Muscle of leg (tissue), 11 donors: ENCODE measurements around the gene KCNA10. TPM values are rescaled to one million over a fixed set of nuclear protein-coding genes. Genes with fewer than 3 reads are reported as not detected.

Experiments
- DNase-seq: peaks from one replicate; pipeline ENCODE4 v3.0.0; 2013
- H3K27ac ChIP-seq: one replicate; pipeline ENCODE4 v1.5.1; 2013; ENCODE audit warnings: mild to moderate bottlenecking, low read length, control low read depth
- H3K27me3 ChIP-seq: one replicate; pipeline ENCODE4 v1.6.1; 2013; ENCODE audit warnings: low read length; ENCODE audit not compliant: control insufficient read depth, insufficient read depth
- H3K36me3 ChIP-seq: one replicate; pipeline ENCODE4 v1.6.1; 2013; ENCODE audit warnings: low read length; ENCODE audit not compliant: control insufficient read depth, insufficient read depth
- H3K4me1 ChIP-seq: one replicate; pipeline ENCODE4 v1.6.1; 2013; ENCODE audit warnings: low read length; ENCODE audit not compliant: control insufficient read depth, insufficient read depth
- H3K4me3 ChIP-seq: one replicate; pipeline ENCODE4 v1.5.1; 2013; ENCODE audit warnings: low read length, control low read depth
- H3K9me3 ChIP-seq: replicated peaks from 2 replicates; pipeline ENCODE4 v1.6.1; 2013; ENCODE audit warnings: low read depth, low read length; ENCODE audit not compliant: control insufficient read depth
- WGBS: methylation state at CpG from one replicate; pipeline ENCODE4 v1.1.5; 2013; ENCODE audit warnings: missing lambda C conversion rate; ENCODE audit not compliant: insufficient coverage; 5-methylcytosine and 5-hydroxymethylcytosine counted together
- polyA plus RNA-seq, 8 donors: library from polyadenylated mRNA; unstranded; fragments of 120-200 nt; gene quantifications; one replicate each; pipeline versions ENCODE4 v1.2.1 to v1.2.3, GENCODE V29; 2013; ENCODE audit warnings: inconsistent platforms in 1 of 8, low replicate concordance in 1 of 8; ENCODE audit not compliant: insufficient read length in 8 of 8, insufficient read depth in 1 of 8
- total RNA-seq: library from RNA; stranded (reverse); fragments of 120-200 nt; gene quantifications from one replicate; pipeline ENCODE4 v1.2.4, GENCODE V29; 2013

KCNA10 gene
- total and polyA plus RNA-seq, 9 donors: 0.09 to 0.75 (median 0.56) TPM

GRCh38 chr1:110474444-110474843, 44.5 kb downstream of the KCNA10 start:
- H3K36me3 ChIP-seq: no peaks in the 10 kb centered on the region
- no CpG with 5 or more reads among the region's 6 CpGs for WGBS
- no peak for DNase-seq

GRCh38 chr1:110472546-110472945, 46.4 kb downstream of the KCNA10 start:
- WGBS: 71% methylated on average over 9 of the region's 10 CpGs
- Histone ChIP-seq H3K27me3 (no peaks in the 10 kb centered on the region), H3K36me3 (no peaks in the 10 kb centered on the region), H3K9me3 (no peaks in the 10 kb centered on the region), H3K27ac (no peak overlapping the region), H3K4me3 (no peak overlapping the region), H3K4me1 (no peaks in the 10 kb centered on the region)
- no peak for DNase-seq

More at GRCh38 chr1:110474444-110474843, 44.5 kb downstream of the KCNA10 start:
- Histone ChIP-seq H3K27me3 (no peaks in the 10 kb centered on the region), H3K4me3 (no peak overlapping the region), H3K4me1 (no peaks in the 10 kb centered on the region), H3K27ac (no peak overlapping the region), H3K9me3 (no peaks in the 10 kb centered on the region)

DNA sequence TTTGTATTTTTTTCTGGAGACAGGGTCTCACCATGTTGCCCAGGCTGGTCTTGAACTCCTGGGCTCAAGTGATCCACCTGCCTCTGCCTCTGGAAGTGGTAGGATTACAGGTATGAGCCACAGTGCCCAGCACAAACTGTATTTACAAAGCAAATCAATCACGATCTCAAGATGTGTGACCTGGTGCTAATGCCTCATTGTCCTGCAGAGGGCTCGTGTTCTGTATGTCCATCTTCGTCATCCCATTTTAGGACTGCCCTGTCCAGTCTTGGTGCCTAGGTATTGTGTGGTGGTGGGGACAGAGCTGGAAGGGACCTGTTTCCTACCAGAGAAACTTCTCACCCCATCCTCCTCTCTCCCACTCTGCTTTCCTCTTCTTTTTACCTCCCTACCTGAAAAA, 47.8 kb downstream of the KCNA10 start:
- Histone ChIP-seq H3K27me3 (no peaks in the 10 kb centered on the region), H3K4me3 (no peak overlapping the region), H3K36me3 (no peaks in the 10 kb centered on the region), H3K9me3 (no peaks in the 10 kb centered on the region), H3K4me1 (peaks cover 2% of the 10 kb centered on the region), H3K27ac (no peak overlapping the region)
- 40% methylated on average over 1 of the region's 3 CpGs for WGBS
- DNase-seq: no peak

Other genes starting within 250 kb of the KCNA10 start
- 18.8 TPM for gene RBM15, start 179.8 kb downstream of the KCNA10 start, total RNA-seq
- gene RBM15, start 179.8 kb downstream of the KCNA10 start, polyA plus RNA-seq: 1 to 10 TPM; 5.0 to 9.4 (median 8.5) TPM
- gene SLC16A4, start 128.1 kb downstream of the KCNA10 start, total RNA-seq: 9.1 TPM
- 10 to 100 TPM in 2 of 8 donors, 1 to 10 TPM in 6; 6.5 to 11.6 (median 8.5) TPM for gene SLC16A4, start 128.1 kb downstream of the KCNA10 start, polyA plus RNA-seq
- 100 TPM for gene LAMTOR5, start 111.5 kb downstream of the KCNA10 start, total RNA-seq
- 100 to 1,000 TPM; 108 to 129 (median 118) TPM for gene LAMTOR5, start 111.5 kb downstream of the KCNA10 start, polyA plus RNA-seq
- gene PROK1, start 68.0 kb downstream of the KCNA10 start, total RNA-seq: not detected
- gene PROK1, start 68.0 kb downstream of the KCNA10 start, polyA plus RNA-seq: not detected
- gene KCNA2, start 87.2 kb upstream of the KCNA10 start, total RNA-seq: 0.75 TPM
- 1 to 10 TPM in 4 of 8 donors, under 1 TPM in 4; 0.68 to 3.0 (median 0.91) TPM for gene KCNA2, start 87.2 kb upstream of the KCNA10 start, polyA plus RNA-seq
- 0.27 TPM for gene KCNA3, start 155.8 kb upstream of the KCNA10 start, total RNA-seq
- gene KCNA3, start 155.8 kb upstream of the KCNA10 start, polyA plus RNA-seq: under 1 TPM; 0.07 to 0.44 (median 0.19) TPM